GM12878 (cell line): ENCODE data around the gene TRIM46. TPM values are rescaled to one million over a fixed set of nuclear protein-coding genes. Genes with fewer than 3 reads are reported as not detected.

ENCODE experiments used
- ATAC-seq: fragments of 200-7000 bp; cut with Tn5 transposase; 3 replicates; pipeline ENCODE4 v1.9.1; 2020; ENCODE audit warnings: mild to moderate bottlenecking, moderate library complexity
- BruUV-seq: library from RNA; stranded (reverse); fragments of 400-500 nt; replicated peaks from 2 replicates; lab custom pipeline; 2021; lab: Mats Ljungman, UMichigan
- CTCF ChIA-PET: fragments of 300-600 bp; sonication (Branson Sonifier 250); formaldehyde crosslinking; extraction: SDS; loops from one replicate; lab custom pipeline; 2021; ENCODE audit warnings: inconsistent platforms; lab: Yijun Ruan, JAX
- POLR2A ChIA-PET: fragments of 350-600 bp; formaldehyde crosslinking; extraction: SDS; loops from one replicate; lab custom pipeline; 2021; ENCODE audit warnings: inconsistent platforms; lab: Charles Lee
- RAD21 ChIA-PET: fragments of 300-600 bp; sonication (Branson Sonifier 250); formaldehyde crosslinking; loops from one replicate; lab custom pipeline; 2023; ENCODE audit warnings: antibody characterized with exemption; ENCODE audit not compliant: unreplicated experiment; lab: Charles Lee
- SMC1A ChIA-PET: fragments of 300-600 bp; sonication (Branson Sonifier 250); formaldehyde crosslinking; loops from one replicate; lab custom pipeline; 2023; ENCODE audit not compliant: unreplicated experiment, uncharacterized antibody; lab: Charles Lee
- DNase-seq: peaks from one replicate; pipeline ENCODE4 v3.0.0-alpha.2; 2011; ENCODE audit warnings: low read depth, low spot score
- FAIRE-seq: peaks from 3 replicates; lab custom pipeline; 2011; peaks lifted over from hg19 to GRCh38; lab: Jason Lieb, UNC
- H2AFZ ChIP-seq: 2 replicates; pipeline ENCODE4 v1.6.0; 2011; ENCODE audit warnings: low read depth, low read length, control low read depth; ENCODE audit not compliant: control insufficient read depth
- H3K27ac ChIP-seq: 2 replicates; pipeline ENCODE4 v1.5.1; 2011; ENCODE audit warnings: control low read depth; ENCODE audit not compliant: control insufficient read depth, insufficient read depth
- H3K27me3 ChIP-seq, 2 experiments: replicated peaks in 1 of 2; 2 replicates each; pipeline versions ENCODE4 v1.6.0 to v1.6.1; 2011; ENCODE audit warnings: low read length in 1 of 2; ENCODE audit not compliant: control insufficient read depth in 2 of 2, insufficient read depth in 2 of 2
- H3K36me3 ChIP-seq, 2 experiments: 2 replicates each; pipeline ENCODE4 v1.5.1; 2011; ENCODE audit warnings: low read length in 1 of 2; ENCODE audit not compliant: control insufficient read depth in 2 of 2, insufficient read depth in 2 of 2
- H3K4me1 ChIP-seq: 2 replicates; pipeline ENCODE4 v1.6.1; 2011; ENCODE audit warnings: mild to moderate bottlenecking, low read length, moderate library complexity, mixed read lengths; ENCODE audit not compliant: control insufficient read depth, insufficient read depth
- H3K4me2 ChIP-seq: 2 replicates; pipeline ENCODE4 v1.6.0; 2011; ENCODE audit warnings: control low read depth; ENCODE audit not compliant: control insufficient read depth, insufficient read depth
- H3K4me3 ChIP-seq: fragments of 200-600 bp; sonication (generic); 2 replicates; pipeline ENCODE4 v1.5.1; 2016
- H3K79me2 ChIP-seq: 2 replicates; pipeline ENCODE4 v1.6.0; 2011; ENCODE audit warnings: low read length; ENCODE audit not compliant: control insufficient read depth, insufficient read depth
- H3K9ac ChIP-seq: 2 replicates; pipeline ENCODE4 v1.8.0; 2011; ENCODE audit warnings: low read length, control low read depth, mixed read lengths; ENCODE audit not compliant: control insufficient read depth, insufficient read depth
- H3K9me3 ChIP-seq: replicated peaks from 3 replicates; pipeline ENCODE4 v1.5.1; 2011; ENCODE audit warnings: mild to moderate bottlenecking, low read length; ENCODE audit not compliant: control insufficient read depth, insufficient read depth
- H4K20me1 ChIP-seq: 2 replicates; pipeline ENCODE4 v1.6.0; 2011; ENCODE audit not compliant: control insufficient read depth, insufficient read depth
- ELK1 ChIP-seq: IDR thresholded peaks from 2 replicates; pipeline ENCODE4 v1.6.1; 2012; ENCODE audit warnings: low read depth, low read length, improper control_type of control experiment
- HDAC6 ChIP-seq: fragments of 200-600 bp; sonication (generic); IDR thresholded peaks from one replicate; pipeline ENCODE4 v1.8.0; 2017; ENCODE audit warnings: antibody characterized with exemption; ENCODE audit not compliant: unreplicated experiment
- MTA2 ChIP-seq: fragments of 450-650 bp; IDR thresholded peaks from 2 replicates; pipeline ENCODE4 v1.6.1; 2016; ENCODE audit warnings: low read depth, mild to moderate bottlenecking, moderate library complexity
- NR2C2 ChIP-seq: IDR thresholded peaks from 2 replicates; pipeline ENCODE4 v1.6.1; 2011; ENCODE audit warnings: borderline replicate concordance, low read depth; ENCODE audit not compliant: control insufficient read depth, insufficient read length
- PAX8 ChIP-seq: fragments of 450-650 bp; IDR thresholded peaks from 2 replicates; pipeline ENCODE4 v1.6.1; 2017; ENCODE audit warnings: mild to moderate bottlenecking, moderate library complexity
- PBX3 ChIP-seq: IDR thresholded peaks from 2 replicates; pipeline ENCODE4 v1.6.1; 2011; ENCODE audit warnings: mild to moderate bottlenecking, low read depth, low read length, moderate library complexity; ENCODE audit not compliant: insufficient replicate concordance
- POLR2AphosphoS2 ChIP-seq: IDR thresholded peaks from 2 replicates; pipeline ENCODE4 v1.6.1; 2011; ENCODE audit warnings: low read depth, mild to moderate bottlenecking, low read length, improper control_type of control experiment, moderate library complexity
- RCOR1 ChIP-seq: conservative IDR thresholded peaks from 2 replicates; pipeline ENCODE4 v1.6.1; 2012; ENCODE audit warnings: low read depth, low read length, improper control_type of control experiment
- ZNF24 ChIP-seq: fragments of 450-650 bp; IDR thresholded peaks from 2 replicates; pipeline ENCODE4 v1.6.1; 2017; ENCODE audit warnings: antibody characterized with exemption, mild to moderate bottlenecking
- ZSCAN29 ChIP-seq: fragments of 450-650 bp; IDR thresholded peaks from 2 replicates; pipeline ENCODE4 v1.6.1; 2017; ENCODE audit warnings: mild to moderate bottlenecking, moderate library complexity
- WGBS: methylation state at CpG from one replicate; pipeline ENCODE4 v1.1.6; 2016; ENCODE audit warnings: low lambda C conversion rate; ENCODE audit not compliant: insufficient replicate concordance, insufficient coverage; ENCODE audit errors: missing lambda C conversion rate; 5-methylcytosine and 5-hydroxymethylcytosine counted together
- in situ Hi-C: fragments of 300-500 bp; cut with MboI; formaldehyde crosslinking; loops from 9 replicates; pipeline ENCODE4 v1.14.3; 2018; ENCODE audit warnings: mixed read lengths
- intact Hi-C: fragments of 100-400 bp; cut with micrococcal nuclease; formaldehyde crosslinking; loops from one replicate; pipeline ENCODE4 v1.14.2; 2022; ENCODE audit not compliant: unreplicated experiment
- polyA plus RNA-seq, 11 experiments: library from polyadenylated mRNA; depleted of rRNA in 4 of 11; unstranded in 6 of 11; stranded (reverse) in 5 of 11; fragments of >200 nt; fragmentation: Nextera tagmentation in 4 of 11; fragmentation: Illumina TruSeq in 1 of 11; extraction: Ambion mirVana in 4 of 11; extraction: Trizol in 1 of 11; gene quantifications; 1 replicate in 1 of 11; 2 replicates in 10 of 11; pipeline versions ENCODE4 v1.2.1 to v1.2.3, GENCODE V29; 2011 to 2016; ENCODE audit warnings: inconsistent platforms in 2 of 11, missing spikeins in 2 of 11, low read depth in 1 of 11
- total RNA-seq, 4 experiments: library from RNA; depleted of rRNA in 3 of 4; stranded (reverse); fragments of >200 nt in 3 of 4; fragmentation: Illumina TruSeq in 1 of 4; extraction: Trizol in 1 of 4; gene quantifications; 2 replicates each; pipeline versions ENCODE4 v1.2.1 to v1.2.3, GENCODE V29; 2013 to 2021
- TF ChIP-seq, protein P1 (sequence below): fragments of 450-650 bp; IDR thresholded peaks from 2 replicates; pipeline ENCODE4 v1.6.1; 2017; ENCODE audit warnings: low read depth, mild to moderate bottlenecking, moderate library complexity

TRIM46 gene
- total and polyA plus RNA-seq, 10 of the 15 experiments (the other 5 are each of a cell fraction or from before 2014, with no cell fraction given): 0.08 to 3.1 (median 0.97) TPM

DNA sequence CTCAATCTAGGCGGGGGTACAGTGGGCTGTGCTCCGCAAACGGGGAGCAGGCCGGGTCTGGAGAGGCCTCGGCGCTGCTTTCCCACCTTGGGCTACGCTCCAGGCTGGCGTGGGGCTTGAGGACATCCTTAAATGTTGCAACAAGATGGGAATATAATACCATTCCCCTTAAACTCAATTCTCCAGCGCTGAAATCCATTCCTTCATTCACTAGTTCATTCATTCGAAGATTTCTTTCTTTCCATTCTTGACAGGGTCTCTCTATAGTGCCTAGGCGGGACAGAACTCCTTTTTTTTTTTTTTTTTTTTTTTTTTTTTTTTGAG, 33.1 kb upstream of the TRIM46 start:
- H3K27ac ChIP-seq: no peak overlapping the region
- ChIA-PET POLR2A (interaction anchor here (0.6 to 1.6 kb wide), 2 partner anchors 55 to 701 kb away, joined by 4 to 7 read pairs; no protein-coding TSS in a partner anchor), RAD21 (no interaction called here), SMC1A (no interaction called here), CTCF (interaction anchor here (1.0 kb wide), 1 partner anchor 53 kb away, joined by 3 read pairs; no protein-coding TSS in a partner anchor)
- H3K4me3 ChIP-seq: peak overlapping the region; percentile 81
- ATAC-seq (no peak), DNase-seq (no peak), FAIRE-seq (no peak)
- H3K79me2 ChIP-seq: peaks cover 30% of the 10 kb centered on the region
- TF ChIP-seq, protein P1, sequence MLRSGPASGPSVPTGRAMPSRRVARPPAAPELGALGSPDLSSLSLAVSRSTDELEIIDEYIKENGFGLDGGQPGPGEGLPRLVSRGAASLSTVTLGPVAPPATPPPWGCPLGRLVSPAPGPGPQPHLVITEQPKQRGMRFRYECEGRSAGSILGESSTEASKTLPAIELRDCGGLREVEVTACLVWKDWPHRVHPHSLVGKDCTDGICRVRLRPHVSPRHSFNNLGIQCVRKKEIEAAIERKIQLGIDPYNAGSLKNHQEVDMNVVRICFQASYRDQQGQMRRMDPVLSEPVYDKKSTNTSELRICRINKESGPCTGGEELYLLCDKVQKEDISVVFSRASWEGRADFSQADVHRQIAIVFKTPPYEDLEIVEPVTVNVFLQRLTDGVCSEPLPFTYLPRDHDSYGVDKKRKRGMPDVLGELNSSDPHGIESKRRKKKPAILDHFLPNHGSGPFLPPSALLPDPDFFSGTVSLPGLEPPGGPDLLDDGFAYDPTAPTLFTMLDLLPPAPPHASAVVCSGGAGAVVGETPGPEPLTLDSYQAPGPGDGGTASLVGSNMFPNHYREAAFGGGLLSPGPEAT: no peak
- TF ChIP-seq POLR2AphosphoS2 (no peak), MTA2 (no peak)
- peak overlapping the region; percentile 94 for H2AFZ ChIP-seq
- WGBS: 0% methylated on average over 11 of the region's 11 CpGs
- H3K4me2 ChIP-seq: peak overlapping the region; percentile 88; the same call in 1 of the 2 replicates
- no peaks in the 10 kb centered on the region for H4K20me1 ChIP-seq
- H3K27me3 ChIP-seq: no peaks in the 10 kb centered on the region
- BruUV-seq: no TSS peak
- intact Hi-C loops (no loop called here), in situ Hi-C loops (no loop called here)
- peak overlapping the region; percentile 89 for H3K9ac ChIP-seq
- H3K36me3 ChIP-seq: peaks cover 0 to 3% of the 10 kb centered on the region in 2 experiments; a peak in 2 of 4 replicates
- H3K9me3 ChIP-seq: no peaks in the 10 kb centered on the region
- H3K4me1 ChIP-seq: peaks cover 13% of the 10 kb centered on the region

DNA sequence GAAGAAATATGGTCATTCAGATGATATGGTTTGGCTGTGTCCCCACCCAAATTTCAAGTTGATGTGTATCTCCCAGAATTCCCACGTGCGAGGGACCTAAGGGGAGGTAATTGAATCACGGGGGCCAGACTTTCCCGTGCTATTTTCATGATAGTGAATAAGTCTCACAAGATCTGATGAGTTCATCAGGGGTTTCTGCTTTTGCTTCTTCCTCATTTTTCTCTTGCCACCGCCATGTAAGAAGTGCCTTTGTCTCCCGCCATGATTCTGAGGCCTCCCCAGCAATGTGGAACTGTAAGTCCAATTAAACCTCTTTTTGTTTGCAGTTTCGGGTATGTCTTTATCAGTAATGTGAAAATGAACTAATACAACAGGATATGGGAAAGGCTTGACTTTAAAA, 31.9 kb upstream of the TRIM46 start:
- no peak for DNase-seq
- peaks cover 23% of the 10 kb centered on the region for H3K79me2 ChIP-seq
- H3K4me1 ChIP-seq: peaks cover 12% of the 10 kb centered on the region
- H3K9me3 ChIP-seq: no peaks in the 10 kb centered on the region
- RAD21 ChIA-PET: no interaction called here
- FAIRE-seq: no peak
- 57% methylated on average over 7 of the region's 7 CpGs for WGBS
- H2AFZ ChIP-seq: no peak overlapping the region
- no peak overlapping the region for H3K4me2 ChIP-seq
- in situ Hi-C loops (no loop called here), intact Hi-C loops (no loop called here)
- no peak overlapping the region for H3K9ac ChIP-seq
- H3K36me3 ChIP-seq: peaks cover 0 to 3% of the 10 kb centered on the region in 2 experiments; a peak in 2 of 4 replicates
- SMC1A ChIA-PET: no interaction called here
- BruUV-seq: no TSS peak
- CTCF ChIA-PET: interaction anchor here (1.7 to 2.1 kb wide), 3 partner anchors 10 to 50 kb away, joined by 4 to 7 read pairs (median 6); partner anchors contain the start of gene KRTCAP2
- H3K27me3 ChIP-seq: no peaks in the 10 kb centered on the region
- POLR2A ChIA-PET: no interaction called here
- H3K4me3 ChIP-seq: no peak overlapping the region
- H4K20me1 ChIP-seq: no peaks in the 10 kb centered on the region
- no peak overlapping the region for H3K27ac ChIP-seq
- no peak for ATAC-seq
- no peak for TF ChIP-seq RCOR1
- no peak for TF ChIP-seq ELK1
- no peak for TF ChIP-seq PBX3
- TF ChIP-seq NR2C2: no peak
- TF ChIP-seq ZNF24: no peak
- no peak for TF ChIP-seq HDAC6
- no peak for TF ChIP-seq PAX8
- no peak for TF ChIP-seq ZSCAN29
